ENCODE results near the gene TMTC2.

The TMTC2 gene

DNA sequence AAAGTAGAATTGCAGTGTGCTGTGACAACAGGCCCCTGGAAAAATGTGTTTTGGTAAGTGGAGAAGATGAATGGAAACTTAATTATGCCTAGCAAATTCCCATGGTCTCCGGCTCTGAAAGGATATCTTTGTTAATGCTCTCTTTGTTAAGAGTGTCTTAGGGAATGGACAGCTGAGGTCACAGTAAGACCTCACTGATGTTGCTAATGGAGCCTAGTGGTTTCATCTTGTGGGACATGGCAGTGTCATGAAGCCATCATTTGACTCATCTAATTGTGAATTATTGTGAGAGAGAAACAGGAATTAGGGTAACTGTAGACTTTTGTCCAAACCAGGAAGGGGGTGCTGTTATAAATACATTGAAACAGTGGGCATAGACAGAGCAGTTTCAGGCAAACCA is 330.3 kb downstream of the TMTC2 start:
- Histone ChIP-seq H3K27me3 (replicated peaks in 2 of 5; ENCODE audit: control insufficient read depth in 4 of 5, insufficient read depth in 5 of 5, low read length in 4 of 5) (no peaks in the 10 kb centered on the region), H3K36me3 (ENCODE audit: control insufficient read depth in 4 of 4, insufficient read depth in 4 of 4, low read length in 3 of 4) (no peaks in the 10 kb centered on the region), H3K4me3 (ENCODE audit: control insufficient read depth in 1 of 7, extremely low read depth in 1 of 7, insufficient read depth in 4 of 7, low read depth in 2 of 7, low read length in 6 of 7) (no peak overlapping the region), H3K27ac (ENCODE audit: insufficient read depth in 1 of 2, low read depth in 1 of 2, low read length in 2 of 2, poor library complexity in 1 of 2, severe bottlenecking in 2 of 2) (no peak overlapping the region), H3K4me1 (ENCODE audit: control extremely low read depth in 1 of 4, control insufficient read depth in 4 of 4, insufficient read depth in 4 of 4, low read length in 3 of 4) (peaks cover 0 to 12% (median 2%) of the 10 kb centered on the region in 4 experiments), H3K9me3 (ENCODE audit: control extremely low read depth in 1 of 5, control insufficient read depth in 4 of 5, insufficient read depth in 2 of 5, low read depth in 1 of 5, low read length in 4 of 5) (no peaks in the 10 kb centered on the region)
- CTCF ChIA-PET: interaction anchor here (1.3 kb wide), 1 partner anchor 11 kb away, joined by 5 read pairs; no protein-coding TSS in a partner anchor
- WGBS (ENCODE audit: insufficient coverage): 0% methylated on average over 1 of the region's 1 CpG
- no peak for DNase-seq
- POLR2A ChIA-PET: no interaction called here

GRCh38 chr12:83018088-83018487 is 331.4 kb downstream of the TMTC2 start:
- WGBS (ENCODE audit: insufficient coverage): 92% methylated on average over 4 of the region's 4 CpGs
- H3K4me1 ChIP-seq (ENCODE audit: control extremely low read depth in 1 of 4, control insufficient read depth in 4 of 4, insufficient read depth in 4 of 4, low read length in 3 of 4): peaks cover 0 to 12% (median 2%) of the 10 kb centered on the region in 4 experiments
- H3K36me3 ChIP-seq (ENCODE audit: control insufficient read depth in 4 of 4, insufficient read depth in 4 of 4, low read length in 3 of 4): no peaks in the 10 kb centered on the region
- no peak overlapping the region for H3K4me3 ChIP-seq (ENCODE audit: control insufficient read depth in 1 of 7, extremely low read depth in 1 of 7, insufficient read depth in 4 of 7, low read depth in 2 of 7, low read length in 6 of 7)
- POLR2A ChIA-PET: no interaction called here
- DNase-seq: no peak
- H3K9me3 ChIP-seq (ENCODE audit: control extremely low read depth in 1 of 5, control insufficient read depth in 4 of 5, insufficient read depth in 2 of 5, low read depth in 1 of 5, low read length in 4 of 5): no peaks in the 10 kb centered on the region
- CTCF ChIA-PET: no interaction called here
- no peaks in the 10 kb centered on the region for H3K27me3 ChIP-seq (replicated peaks in 2 of 5; ENCODE audit: control insufficient read depth in 4 of 5, insufficient read depth in 5 of 5, low read length in 4 of 5)
- no peak overlapping the region for H3K27ac ChIP-seq (ENCODE audit: insufficient read depth in 1 of 2, low read depth in 1 of 2, low read length in 2 of 2, poor library complexity in 1 of 2, severe bottlenecking in 2 of 2)

GRCh38 chr12:83027021-83027723 is 340.5 kb downstream of the TMTC2 start:
- no peak overlapping the region for H3K4me3 ChIP-seq (ENCODE audit: control insufficient read depth in 1 of 7, extremely low read depth in 1 of 7, insufficient read depth in 4 of 7, low read depth in 2 of 7, low read length in 6 of 7)
- ChIA-PET POLR2A (no interaction called here), CTCF (interaction anchor here (1.6 kb wide), 1 partner anchor 11 kb away, joined by 5 read pairs; no protein-coding TSS in a partner anchor)
- no peaks in the 10 kb centered on the region for H3K27me3 ChIP-seq (replicated peaks in 2 of 5; ENCODE audit: control insufficient read depth in 4 of 5, insufficient read depth in 5 of 5, low read length in 4 of 5)
- no peaks in the 10 kb centered on the region for H3K4me1 ChIP-seq (ENCODE audit: control extremely low read depth in 1 of 4, control insufficient read depth in 4 of 4, insufficient read depth in 4 of 4, low read length in 3 of 4)
- H3K9me3 ChIP-seq (ENCODE audit: control extremely low read depth in 1 of 5, control insufficient read depth in 4 of 5, insufficient read depth in 2 of 5, low read depth in 1 of 5, low read length in 4 of 5): no peaks in the 10 kb centered on the region
- H3K27ac ChIP-seq (ENCODE audit: insufficient read depth in 1 of 2, low read depth in 1 of 2, low read length in 2 of 2, poor library complexity in 1 of 2, severe bottlenecking in 2 of 2): no peak overlapping the region
- no peak for DNase-seq
- H3K36me3 ChIP-seq (ENCODE audit: control insufficient read depth in 4 of 4, insufficient read depth in 4 of 4, low read length in 3 of 4): no peaks in the 10 kb centered on the region
- WGBS (ENCODE audit: insufficient coverage): 93% methylated on average over 4 of the region's 7 CpGs

GRCh38 chr12:83031196-83031595 is 344.5 kb downstream of the TMTC2 start:
- no peak overlapping the region for H3K4me3 ChIP-seq (ENCODE audit: control insufficient read depth in 1 of 7, extremely low read depth in 1 of 7, insufficient read depth in 4 of 7, low read depth in 2 of 7, low read length in 6 of 7)
- H3K36me3 ChIP-seq (ENCODE audit: control insufficient read depth in 4 of 4, insufficient read depth in 4 of 4, low read length in 3 of 4): no peaks in the 10 kb centered on the region
- ChIA-PET POLR2A (no interaction called here), CTCF (no interaction called here)
- no peaks in the 10 kb centered on the region for H3K4me1 ChIP-seq (ENCODE audit: control extremely low read depth in 1 of 4, control insufficient read depth in 4 of 4, insufficient read depth in 4 of 4, low read length in 3 of 4)
- H3K27ac ChIP-seq (ENCODE audit: insufficient read depth in 1 of 2, low read depth in 1 of 2, low read length in 2 of 2, poor library complexity in 1 of 2, severe bottlenecking in 2 of 2): no peak overlapping the region
- no peaks in the 10 kb centered on the region for H3K9me3 ChIP-seq (ENCODE audit: control extremely low read depth in 1 of 5, control insufficient read depth in 4 of 5, insufficient read depth in 2 of 5, low read depth in 1 of 5, low read length in 4 of 5)
- no peaks in the 10 kb centered on the region for H3K27me3 ChIP-seq (replicated peaks in 2 of 5; ENCODE audit: control insufficient read depth in 4 of 5, insufficient read depth in 5 of 5, low read length in 4 of 5)
- DNase-seq: no peak
- 100% methylated on average over 1 of the region's 2 CpGs for WGBS (ENCODE audit: insufficient coverage)

DNA sequence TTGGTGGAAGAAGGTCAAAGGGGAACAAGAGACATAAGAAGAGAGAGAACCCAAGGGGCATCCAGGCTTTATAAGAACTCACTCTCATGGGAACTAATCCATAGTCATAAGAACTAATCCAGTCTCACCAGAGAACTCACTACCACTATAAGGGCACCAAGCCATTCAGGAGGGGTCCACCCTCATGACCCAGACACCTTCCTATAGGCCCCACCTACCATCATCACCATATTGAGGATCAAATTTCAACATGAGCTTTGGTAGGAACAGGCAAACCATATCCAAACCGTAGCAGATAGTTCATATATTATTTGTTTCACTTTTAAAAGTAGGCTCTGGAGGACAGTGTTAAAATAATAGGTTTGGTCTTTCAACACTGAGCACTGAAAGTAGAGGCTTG is 350.1 kb downstream of the TMTC2 start:
- WGBS (ENCODE audit: insufficient coverage): no CpG with 5 or more reads among the region's 1 CpG
- no peak for DNase-seq
- CTCF ChIA-PET: no interaction called here

DNA sequence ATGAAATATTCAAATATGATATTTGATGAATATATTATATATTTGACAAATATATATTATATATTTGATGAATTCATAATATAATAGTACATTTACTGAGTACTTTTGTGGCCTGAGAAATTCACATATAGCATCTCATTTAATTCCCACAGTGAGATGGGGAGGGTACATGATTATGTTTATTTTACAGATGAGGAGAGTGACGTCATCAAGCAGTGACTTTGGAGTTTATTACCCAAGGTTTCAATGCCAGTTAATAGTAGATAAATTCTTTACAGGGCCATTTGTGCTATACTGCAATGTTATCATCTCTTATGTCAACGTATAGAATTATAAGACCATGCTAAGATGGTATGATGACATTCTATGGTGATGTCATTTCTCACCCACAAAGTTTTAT is 352.7 kb downstream of the TMTC2 start:
- no peaks in the 10 kb centered on the region for H3K4me1 ChIP-seq (ENCODE audit: control extremely low read depth in 1 of 4, control insufficient read depth in 4 of 4, insufficient read depth in 4 of 4, low read length in 3 of 4)
- ChIA-PET POLR2A (no interaction called here), CTCF (no interaction called here)
- no peak for DNase-seq
- no peak overlapping the region for H3K27ac ChIP-seq (ENCODE audit: insufficient read depth in 1 of 2, low read depth in 1 of 2, low read length in 2 of 2, poor library complexity in 1 of 2, severe bottlenecking in 2 of 2)
- no peaks in the 10 kb centered on the region for H3K27me3 ChIP-seq (replicated peaks in 2 of 5; ENCODE audit: control insufficient read depth in 4 of 5, insufficient read depth in 5 of 5, low read length in 4 of 5)
- no peaks in the 10 kb centered on the region for H3K9me3 ChIP-seq (ENCODE audit: control extremely low read depth in 1 of 5, control insufficient read depth in 4 of 5, insufficient read depth in 2 of 5, low read depth in 1 of 5, low read length in 4 of 5)
- no peak overlapping the region for H3K4me3 ChIP-seq (ENCODE audit: control insufficient read depth in 1 of 7, extremely low read depth in 1 of 7, insufficient read depth in 4 of 7, low read depth in 2 of 7, low read length in 6 of 7)
- H3K36me3 ChIP-seq (ENCODE audit: control insufficient read depth in 4 of 4, insufficient read depth in 4 of 4, low read length in 3 of 4): no peaks in the 10 kb centered on the region
- WGBS (ENCODE audit: insufficient coverage): no CpG with 5 or more reads among the region's 2 CpGs

More for the DNA sequence above, 350.1 kb downstream of the TMTC2 start:
- H3K4me1 ChIP-seq (ENCODE audit: control extremely low read depth in 1 of 4, control insufficient read depth in 4 of 4, insufficient read depth in 4 of 4, low read length in 3 of 4): no peaks in the 10 kb centered on the region
- no peaks in the 10 kb centered on the region for H3K9me3 ChIP-seq (ENCODE audit: control extremely low read depth in 1 of 5, control insufficient read depth in 4 of 5, insufficient read depth in 2 of 5, low read depth in 1 of 5, low read length in 4 of 5)
- no peaks in the 10 kb centered on the region for H3K27me3 ChIP-seq (replicated peaks in 2 of 5; ENCODE audit: control insufficient read depth in 4 of 5, insufficient read depth in 5 of 5, low read length in 4 of 5)
- H3K4me3 ChIP-seq (ENCODE audit: control insufficient read depth in 1 of 7, extremely low read depth in 1 of 7, insufficient read depth in 4 of 7, low read depth in 2 of 7, low read length in 6 of 7): no peak overlapping the region
- POLR2A ChIA-PET: no interaction called here
- no peak overlapping the region for H3K27ac ChIP-seq (ENCODE audit: insufficient read depth in 1 of 2, low read depth in 1 of 2, low read length in 2 of 2, poor library complexity in 1 of 2, severe bottlenecking in 2 of 2)
- no peaks in the 10 kb centered on the region for H3K36me3 ChIP-seq (ENCODE audit: control insufficient read depth in 4 of 4, insufficient read depth in 4 of 4, low read length in 3 of 4)

- no peaks in the 10 kb centered on the region for H3K9me3 ChIP-seq (ENCODE audit: control extremely low read depth in 1 of 5, control insufficient read depth in 4 of 5, insufficient read depth in 2 of 5, low read depth in 1 of 5, low read length in 4 of 5)
- CTCF ChIA-PET: no interaction called here
- DNase-seq: no peak
- POLR2A ChIA-PET: no interaction called here
- no peaks in the 10 kb centered on the region for H3K36me3 ChIP-seq (ENCODE audit: control insufficient read depth in 4 of 4, insufficient read depth in 4 of 4, low read length in 3 of 4)
- H3K27me3 ChIP-seq (replicated peaks in 2 of 5; ENCODE audit: control insufficient read depth in 4 of 5, insufficient read depth in 5 of 5, low read length in 4 of 5): no peaks in the 10 kb centered on the region
- H3K27ac ChIP-seq (ENCODE audit: insufficient read depth in 1 of 2, low read depth in 1 of 2, low read length in 2 of 2, poor library complexity in 1 of 2, severe bottlenecking in 2 of 2): no peak overlapping the region
- H3K4me3 ChIP-seq (ENCODE audit: control insufficient read depth in 1 of 7, extremely low read depth in 1 of 7, insufficient read depth in 4 of 7, low read depth in 2 of 7, low read length in 6 of 7): no peak overlapping the region
- no peaks in the 10 kb centered on the region for H3K4me1 ChIP-seq (ENCODE audit: control extremely low read depth in 1 of 4, control insufficient read depth in 4 of 4, insufficient read depth in 4 of 4, low read length in 3 of 4)
- WGBS (ENCODE audit: insufficient coverage): no CpG with 5 or more reads among the region's 4 CpGs
These were observed 353.6 kb downstream of the TMTC2 start for GRCh38 chr12:83040339-83040738.

Data from common myeloid progenitor, CD34-positive (primary cell).